Measurements from ENCODE around the gene CES3.

DNA sequence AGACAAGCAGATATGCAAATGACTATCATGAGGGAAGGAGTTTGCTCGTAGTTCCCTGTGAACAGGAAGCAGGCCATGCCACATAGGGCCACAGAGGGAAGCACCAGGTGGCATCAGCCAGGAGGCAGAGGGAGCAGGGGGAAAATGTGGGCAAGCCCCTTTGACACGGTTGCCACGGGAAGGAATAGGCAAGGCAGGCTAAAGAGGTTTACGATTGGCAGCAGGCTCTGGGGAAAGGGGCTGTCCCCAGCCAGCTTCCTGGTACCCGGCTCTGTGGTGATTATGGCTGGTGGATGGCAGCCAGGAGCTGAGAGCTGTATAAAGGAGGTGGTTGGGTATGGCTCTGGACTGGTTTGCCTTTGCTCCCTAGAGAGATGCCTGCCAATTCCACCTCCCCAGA lies 848 bp downstream of the CES3 start:
- TF ChIP-seq CTCF (tag by site-specific recombination; IDR thresholded peaks at IDR 0.05) = no peak
- TF ChIP-seq, protein P1, sequence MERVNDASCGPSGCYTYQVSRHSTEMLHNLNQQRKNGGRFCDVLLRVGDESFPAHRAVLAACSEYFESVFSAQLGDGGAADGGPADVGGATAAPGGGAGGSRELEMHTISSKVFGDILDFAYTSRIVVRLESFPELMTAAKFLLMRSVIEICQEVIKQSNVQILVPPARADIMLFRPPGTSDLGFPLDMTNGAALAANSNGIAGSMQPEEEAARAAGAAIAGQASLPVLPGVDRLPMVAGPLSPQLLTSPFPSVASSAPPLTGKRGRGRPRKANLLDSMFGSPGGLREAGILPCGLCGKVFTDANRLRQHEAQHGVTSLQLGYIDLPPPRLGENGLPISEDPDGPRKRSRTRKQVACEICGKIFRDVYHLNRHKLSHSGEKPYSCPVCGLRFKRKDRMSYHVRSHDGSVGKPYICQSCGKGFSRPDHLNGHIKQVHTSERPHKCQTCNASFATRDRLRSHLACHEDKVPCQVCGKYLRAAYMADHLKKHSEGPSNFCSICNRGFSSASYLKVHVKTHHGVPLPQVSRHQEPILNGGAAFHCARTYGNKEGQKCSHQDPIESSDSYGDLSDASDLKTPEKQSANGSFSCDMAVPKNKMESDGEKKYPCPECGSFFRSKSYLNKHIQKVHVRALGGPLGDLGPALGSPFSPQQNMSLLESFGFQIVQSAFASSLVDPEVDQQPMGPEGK (tag by site-specific recombination; IDR thresholded peaks at IDR 0.05) = no peak
- no peak for TF ChIP-seq ZNF16 (tag by site-specific recombination; IDR thresholded peaks at IDR 0.05; ENCODE audit: low read depth)

All from HEK293 (cell line).